ENCODE data around the gene TPSB2. TPM values are rescaled to one million over a fixed set of nuclear protein-coding genes. Genes with fewer than 3 reads are reported as not detected.

Gene TPSB2
- total RNA-seq, 1 experiment from 2014 or later = not detected

GRCh38 chr16:1206786-1207185, 23.2 kb downstream of the TPSB2 start:
- BruUV-seq (replicated peaks) = no TSS peak
- CTCF ChIA-PET = no interaction called here
- Histone ChIP-seq H3K9me2 (ENCODE audit: insufficient read depth) (no peaks in the 10 kb centered on the region), H3F3A (ENCODE audit: insufficient read depth, low read depth) (no peaks in the 10 kb centered on the region), H3K27me3 (ENCODE audit: insufficient read depth, low read depth) (peaks cover 83% of the 10 kb centered on the region), H2AFZ (no peak overlapping the region), H3K4me1 (replicated peaks; ENCODE audit: insufficient read depth) (no peaks in the 10 kb centered on the region), H3K27ac (no peak overlapping the region), H3K4me2 (no peak overlapping the region), H3K79me2 (ENCODE audit: low read depth) (no peaks in the 10 kb centered on the region), H3K4me3 (no peak overlapping the region), H4K20me1 (ENCODE audit: insufficient read depth) (no peaks in the 10 kb centered on the region; the same call in 1 of the 2 replicates), H3K9me3 (ENCODE audit: insufficient read depth, low read depth) (no peaks in the 10 kb centered on the region), H3K36me3 (ENCODE audit: low read depth) (no peaks in the 10 kb centered on the region)
- TF ChIP-seq CTCF (conservative IDR thresholded peaks at IDR 0.05) = no peak
- TF ChIP-seq EZH2 (IDR thresholded peaks at IDR 0.05; ENCODE audit: low read depth) = no peak
- no peak for DNase-seq
- intact Hi-C loops (cut with micrococcal nuclease; ENCODE audit: unreplicated experiment) = no loop called here
- POLR2A ChIA-PET (ENCODE audit: unreplicated experiment) = no interaction called here

- CTCF ChIA-PET = no interaction called here
- intact Hi-C loops (cut with micrococcal nuclease; ENCODE audit: unreplicated experiment) = no loop called here
- BruUV-seq (replicated peaks) = no TSS peak
Observed at GRCh38 chr16:1206326-1206725, 23.7 kb downstream of the TPSB2 start.

GRCh38 chr16:1204933-1205332, 25.1 kb downstream of the TPSB2 start:
- Histone ChIP-seq H3K36me3 (ENCODE audit: low read depth) (no peaks in the 10 kb centered on the region), H3F3A (ENCODE audit: insufficient read depth, low read depth) (no peaks in the 10 kb centered on the region), H3K4me2 (no peak overlapping the region), H3K4me1 (replicated peaks; ENCODE audit: insufficient read depth) (no peaks in the 10 kb centered on the region), H3K9me3 (ENCODE audit: insufficient read depth, low read depth) (no peaks in the 10 kb centered on the region), H2AFZ (no peak overlapping the region), H3K27ac (no peak overlapping the region), H3K9me2 (ENCODE audit: insufficient read depth) (no peaks in the 10 kb centered on the region), H3K4me3 (no peak overlapping the region), H3K79me2 (ENCODE audit: low read depth) (no peaks in the 10 kb centered on the region), H4K20me1 (ENCODE audit: insufficient read depth) (no peaks in the 10 kb centered on the region; the same call in 1 of the 2 replicates), H3K27me3 (ENCODE audit: insufficient read depth, low read depth) (peaks cover 75% of the 10 kb centered on the region)
- POLR2A ChIA-PET (ENCODE audit: unreplicated experiment) = no interaction called here
- BruUV-seq (replicated peaks) = no TSS peak
- DNase-seq = no peak
- CTCF ChIA-PET = interaction anchor here (0.7 kb wide), 1 partner anchor 711 kb away, joined by 4 read pairs; no protein-coding TSS in a partner anchor
- TF ChIP-seq CTCF (conservative IDR thresholded peaks at IDR 0.05) = no peak
- no peak for TF ChIP-seq EZH2 (IDR thresholded peaks at IDR 0.05; ENCODE audit: low read depth)
- intact Hi-C loops (cut with micrococcal nuclease; ENCODE audit: unreplicated experiment) = no loop called here

More at GRCh38 chr16:1206326-1206725, 23.7 kb downstream of the TPSB2 start:
- TF ChIP-seq EZH2 (IDR thresholded peaks at IDR 0.05; ENCODE audit: low read depth) (no peak), CTCF (conservative IDR thresholded peaks at IDR 0.05) (no peak)
- H3K4me2 ChIP-seq = no peak overlapping the region
- no peak for DNase-seq
- no peaks in the 10 kb centered on the region for H3K36me3 ChIP-seq (ENCODE audit: low read depth)
- POLR2A ChIA-PET (ENCODE audit: unreplicated experiment) = no interaction called here
- H3K4me1 ChIP-seq (replicated peaks; ENCODE audit: insufficient read depth) = no peaks in the 10 kb centered on the region
- no peaks in the 10 kb centered on the region for H3K79me2 ChIP-seq (ENCODE audit: low read depth)
- no peak overlapping the region for H3K27ac ChIP-seq
- peaks cover 79% of the 10 kb centered on the region for H3K27me3 ChIP-seq (ENCODE audit: insufficient read depth, low read depth)
- no peaks in the 10 kb centered on the region for H3F3A ChIP-seq (ENCODE audit: insufficient read depth, low read depth)
- H3K4me3 ChIP-seq = no peak overlapping the region
- H3K9me3 ChIP-seq (ENCODE audit: insufficient read depth, low read depth) = no peaks in the 10 kb centered on the region
- no peaks in the 10 kb centered on the region; the same call in 1 of the 2 replicates for H4K20me1 ChIP-seq (ENCODE audit: insufficient read depth)
- no peaks in the 10 kb centered on the region for H3K9me2 ChIP-seq (ENCODE audit: insufficient read depth)
- no peak overlapping the region for H2AFZ ChIP-seq
